ENCODE measurements around the gene FXYD1. TPM values are rescaled to one million over a fixed set of nuclear protein-coding genes. Genes with fewer than 3 reads are reported as not detected.

Gene FXYD1
- 49.7 TPM for total RNA-seq
- long read RNA-seq, transcript FXYD1-206 (8 exons, 486 nt): major isoform, 5 of 14 reads
- long read RNA-seq, partial matches to known transcripts: 1 of 14 reads
- long read RNA-seq, other reads (novel, unspliced or antisense): 1 of 14 reads

DNA sequence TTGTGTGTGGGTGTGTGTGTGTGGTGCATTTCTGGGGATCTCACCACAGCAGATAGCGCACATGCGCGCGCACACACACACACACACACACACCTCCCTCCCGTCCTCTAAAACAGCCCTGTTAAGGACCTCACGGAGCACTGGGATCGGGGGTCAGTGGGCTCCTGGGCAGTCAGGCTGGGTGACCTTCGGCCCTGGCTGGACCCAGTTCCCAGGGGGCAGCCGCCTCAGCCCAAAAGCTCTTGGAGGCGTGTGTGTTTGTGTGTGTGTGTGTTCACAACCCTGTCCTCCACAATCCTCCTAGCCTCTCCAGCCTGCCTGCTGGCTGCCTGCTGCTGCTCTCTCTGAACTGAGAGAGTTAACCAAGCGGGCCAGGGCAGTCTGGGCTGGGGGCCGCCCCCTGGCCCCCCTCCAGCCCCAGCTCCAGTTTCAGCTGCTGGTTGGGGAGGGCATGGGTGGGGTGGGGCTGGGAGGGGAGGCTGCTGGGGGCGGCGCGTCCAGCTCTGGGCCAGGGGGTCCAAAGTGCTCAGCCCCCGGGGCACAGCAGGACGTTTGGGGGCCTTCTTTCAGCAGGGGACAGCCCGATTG is at the start of gene FXYD1:
FXYD1 (plus strand) TSS at position 520 of the 588 bp plus-strand sequence. CDS start 1,256 bp downstream, outside the sequence.
- TF ChIP-seq, protein P1, sequence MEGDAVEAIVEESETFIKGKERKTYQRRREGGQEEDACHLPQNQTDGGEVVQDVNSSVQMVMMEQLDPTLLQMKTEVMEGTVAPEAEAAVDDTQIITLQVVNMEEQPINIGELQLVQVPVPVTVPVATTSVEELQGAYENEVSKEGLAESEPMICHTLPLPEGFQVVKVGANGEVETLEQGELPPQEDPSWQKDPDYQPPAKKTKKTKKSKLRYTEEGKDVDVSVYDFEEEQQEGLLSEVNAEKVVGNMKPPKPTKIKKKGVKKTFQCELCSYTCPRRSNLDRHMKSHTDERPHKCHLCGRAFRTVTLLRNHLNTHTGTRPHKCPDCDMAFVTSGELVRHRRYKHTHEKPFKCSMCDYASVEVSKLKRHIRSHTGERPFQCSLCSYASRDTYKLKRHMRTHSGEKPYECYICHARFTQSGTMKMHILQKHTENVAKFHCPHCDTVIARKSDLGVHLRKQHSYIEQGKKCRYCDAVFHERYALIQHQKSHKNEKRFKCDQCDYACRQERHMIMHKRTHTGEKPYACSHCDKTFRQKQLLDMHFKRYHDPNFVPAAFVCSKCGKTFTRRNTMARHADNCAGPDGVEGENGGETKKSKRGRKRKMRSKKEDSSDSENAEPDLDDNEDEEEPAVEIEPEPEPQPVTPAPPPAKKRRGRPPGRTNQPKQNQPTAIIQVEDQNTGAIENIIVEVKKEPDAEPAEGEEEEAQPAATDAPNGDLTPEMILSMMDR (IDR thresholded peaks at IDR 0.05): no peak
- ATAC-seq (no peak), DNase-seq (no peak)
- Histone ChIP-seq H3K4me1 (peaks cover 34% of the 10 kb centered on the region), H3K27ac (peak within 1 kb of the TSS; percentile 82), H3K27me3 (ENCODE audit: low read depth) (peaks cover 9% of the 10 kb centered on the region), H3K9me3 (no peaks in the 10 kb centered on the region), H3K36me3 (no peaks in the 10 kb centered on the region), H3K4me3 (peak within 1 kb of the TSS; percentile 48)
- intact Hi-C loops (cut with DNase I): no loop called here

DNA sequence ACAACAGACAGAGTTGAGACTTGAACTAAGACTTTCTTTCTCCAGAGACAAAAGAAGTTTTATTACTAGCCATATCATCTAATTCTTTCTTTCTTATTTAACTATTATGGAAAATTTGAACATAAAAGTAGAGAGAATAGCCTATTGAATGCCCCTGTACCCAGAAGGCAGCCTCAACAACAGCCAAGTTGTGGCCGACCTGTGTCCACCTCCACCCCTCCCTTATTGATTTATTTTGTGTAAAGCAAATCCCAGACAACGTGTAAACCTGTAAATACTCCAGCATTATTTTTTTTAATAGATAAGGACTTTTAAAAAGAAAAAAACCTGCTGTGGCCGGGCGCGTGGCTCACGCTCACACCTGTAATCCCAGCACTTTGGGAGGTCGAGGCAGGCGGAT is 49.1 kb upstream of the FXYD1 start:
- DNase-seq (no peak), ATAC-seq (no peak)
- Histone ChIP-seq H3K4me3 (no peak overlapping the region), H3K9me3 (no peaks in the 10 kb centered on the region), H3K27ac (no peak overlapping the region), H3K4me1 (peaks cover 10% of the 10 kb centered on the region), H3K27me3 (ENCODE audit: low read depth) (peaks cover 17% of the 10 kb centered on the region), H3K36me3 (no peaks in the 10 kb centered on the region)
- TF ChIP-seq, protein P1 (IDR thresholded peaks at IDR 0.05): no peak
- intact Hi-C loops (cut with DNase I): no loop called here

- H3K36me3 ChIP-seq: no peaks in the 10 kb centered on the region
- peaks cover 17% of the 10 kb centered on the region for H3K27me3 ChIP-seq (ENCODE audit: low read depth)
- no peak overlapping the region for H3K4me3 ChIP-seq
- H3K4me1 ChIP-seq: peaks cover 10% of the 10 kb centered on the region
- intact Hi-C loops (cut with DNase I): no loop called here
- TF ChIP-seq, protein P1 (IDR thresholded peaks at IDR 0.05): no peak
- DNase-seq (no peak), ATAC-seq (peak in 1 of 2 donors; percentile 36)
- H3K9me3 ChIP-seq: no peaks in the 10 kb centered on the region
- no peak overlapping the region for H3K27ac ChIP-seq
These were observed 48.5 kb upstream of the FXYD1 start for GRCh38 chr19:35090160-35090505.

DNA sequence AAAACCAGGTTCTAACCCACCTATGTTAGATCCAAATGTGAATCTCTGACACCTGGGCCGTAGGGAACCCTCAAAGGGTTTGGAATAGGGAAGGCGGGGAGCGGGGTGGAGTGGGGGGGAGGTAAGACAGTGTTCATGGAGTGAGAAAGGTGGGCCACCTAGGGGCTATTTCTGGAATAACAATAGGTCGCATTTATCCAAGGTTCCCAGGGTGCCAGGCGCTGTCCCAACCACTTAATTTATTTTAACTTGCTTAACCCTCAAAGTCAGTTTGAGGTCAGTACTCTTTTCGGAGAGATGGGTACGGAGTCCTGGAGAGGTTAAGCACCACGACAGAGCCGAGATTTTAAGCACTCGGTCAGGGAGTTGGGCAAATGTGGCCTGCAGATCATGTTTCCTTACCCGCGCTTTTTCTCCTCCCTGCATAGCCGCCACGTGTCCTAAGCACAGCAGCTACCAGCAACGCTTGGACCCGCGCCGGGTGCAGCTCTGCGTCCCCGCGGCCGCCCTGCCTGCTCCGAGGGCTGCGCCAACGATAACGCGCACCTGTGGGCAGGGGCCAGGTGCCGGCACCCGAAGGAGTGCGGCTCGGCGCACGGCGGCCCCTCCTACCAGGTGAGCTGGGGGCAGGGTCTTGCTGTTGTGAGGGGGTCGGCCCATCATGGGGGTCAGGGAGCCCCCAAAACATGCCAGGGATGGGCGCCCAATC is 48.0 kb upstream of the FXYD1 start:
- H3K4me3 ChIP-seq: no peak overlapping the region
- intact Hi-C loops (cut with DNase I): no loop called here

DNA sequence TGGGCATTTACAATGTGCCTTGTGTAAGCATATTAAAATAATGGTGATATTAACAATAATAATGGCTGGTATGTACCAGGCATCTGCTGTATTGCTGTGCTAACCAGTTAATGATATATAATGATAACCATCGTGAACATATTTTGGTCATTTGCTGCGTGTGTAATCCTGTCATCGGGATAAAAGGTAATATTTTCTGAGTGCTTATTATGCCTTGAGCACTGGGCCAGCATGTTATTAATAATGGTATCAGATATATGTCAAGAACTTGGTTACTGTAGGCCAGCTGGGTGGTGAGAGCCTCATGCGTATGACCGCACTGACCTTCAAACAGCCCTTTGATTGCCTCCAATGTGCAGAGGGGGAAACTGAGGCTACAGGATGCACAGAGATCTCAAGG is 45.2 kb upstream of the FXYD1 start:
- Histone ChIP-seq H3K27ac (no peak overlapping the region), H3K4me1 (peaks cover 10% of the 10 kb centered on the region), H3K4me3 (no peak overlapping the region), H3K36me3 (no peaks in the 10 kb centered on the region), H3K9me3 (no peaks in the 10 kb centered on the region), H3K27me3 (ENCODE audit: low read depth) (peaks cover 17% of the 10 kb centered on the region)
- DNase-seq (no peak), ATAC-seq (no peak)
- TF ChIP-seq, protein P1 (IDR thresholded peaks at IDR 0.05): no peak
- intact Hi-C loops (cut with DNase I): no loop called here

More for the DNA sequence above, 48.0 kb upstream of the FXYD1 start:
- Histone ChIP-seq H3K4me1 (peaks cover 10% of the 10 kb centered on the region), H3K9me3 (no peaks in the 10 kb centered on the region), H3K27ac (no peak overlapping the region), H3K36me3 (no peaks in the 10 kb centered on the region), H3K27me3 (ENCODE audit: low read depth) (peaks cover 17% of the 10 kb centered on the region)
- DNase-seq (no peak), ATAC-seq (peak; percentile 90 to 92)
- TF ChIP-seq, protein P1 (IDR thresholded peaks at IDR 0.05): peak; percentile 61
